ENCODE data around the gene LRRFIP1. TPM values are rescaled to one million over a fixed set of nuclear protein-coding genes. Genes with fewer than 3 reads are reported as not detected.

Gene LRRFIP1
- total and polyA plus RNA-seq, 9 of the 15 experiments (the other 6 are each of a cell fraction or from before 2014, with no cell fraction given): 13.1 to 45.2 (median 31.3) TPM

DNA sequence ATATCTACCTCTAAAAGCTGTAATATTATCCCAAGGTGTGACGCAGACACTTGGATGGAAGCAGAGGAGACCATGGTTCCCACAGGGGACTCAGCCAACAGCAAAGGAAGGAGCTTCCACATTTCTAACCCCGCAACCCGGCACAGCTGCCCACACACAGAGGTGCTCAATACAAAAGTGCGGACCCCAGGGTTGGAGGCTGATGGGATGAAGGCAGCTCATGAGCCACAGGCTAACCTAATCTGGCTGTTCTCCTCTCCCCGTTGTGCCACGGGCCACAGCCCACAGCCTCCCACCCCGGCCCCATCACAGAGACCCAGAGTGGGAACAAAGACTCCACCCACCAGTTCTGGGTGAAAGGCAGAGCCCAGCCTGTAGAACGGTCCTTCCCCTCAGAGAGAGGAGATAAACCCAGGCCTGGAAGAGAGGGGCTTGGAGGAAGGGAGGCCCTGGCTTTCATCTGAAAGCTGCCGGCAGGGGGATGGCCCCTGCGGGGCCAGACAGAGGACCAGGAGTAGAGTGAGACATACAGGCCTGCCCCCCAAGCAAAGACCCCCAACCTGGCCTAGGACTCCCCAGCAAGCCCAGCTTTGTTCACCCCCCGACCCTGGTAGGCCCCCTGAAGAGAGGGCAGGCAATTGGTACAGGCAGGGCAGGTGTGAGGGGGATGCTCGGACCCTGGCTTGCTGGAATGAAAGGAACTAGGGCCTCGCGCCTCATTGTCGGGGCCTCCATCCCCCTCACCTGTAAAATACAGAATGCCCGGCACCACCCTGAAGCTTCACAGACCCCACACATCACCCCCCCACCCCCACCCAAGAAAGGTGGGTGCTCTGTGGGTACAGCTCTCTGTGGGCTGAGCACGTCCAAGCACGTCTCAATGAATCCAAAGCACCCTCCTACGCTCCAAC, 43.7 kb upstream of the LRRFIP1 start (continued):
- TF ChIP-seq, protein P1, sequence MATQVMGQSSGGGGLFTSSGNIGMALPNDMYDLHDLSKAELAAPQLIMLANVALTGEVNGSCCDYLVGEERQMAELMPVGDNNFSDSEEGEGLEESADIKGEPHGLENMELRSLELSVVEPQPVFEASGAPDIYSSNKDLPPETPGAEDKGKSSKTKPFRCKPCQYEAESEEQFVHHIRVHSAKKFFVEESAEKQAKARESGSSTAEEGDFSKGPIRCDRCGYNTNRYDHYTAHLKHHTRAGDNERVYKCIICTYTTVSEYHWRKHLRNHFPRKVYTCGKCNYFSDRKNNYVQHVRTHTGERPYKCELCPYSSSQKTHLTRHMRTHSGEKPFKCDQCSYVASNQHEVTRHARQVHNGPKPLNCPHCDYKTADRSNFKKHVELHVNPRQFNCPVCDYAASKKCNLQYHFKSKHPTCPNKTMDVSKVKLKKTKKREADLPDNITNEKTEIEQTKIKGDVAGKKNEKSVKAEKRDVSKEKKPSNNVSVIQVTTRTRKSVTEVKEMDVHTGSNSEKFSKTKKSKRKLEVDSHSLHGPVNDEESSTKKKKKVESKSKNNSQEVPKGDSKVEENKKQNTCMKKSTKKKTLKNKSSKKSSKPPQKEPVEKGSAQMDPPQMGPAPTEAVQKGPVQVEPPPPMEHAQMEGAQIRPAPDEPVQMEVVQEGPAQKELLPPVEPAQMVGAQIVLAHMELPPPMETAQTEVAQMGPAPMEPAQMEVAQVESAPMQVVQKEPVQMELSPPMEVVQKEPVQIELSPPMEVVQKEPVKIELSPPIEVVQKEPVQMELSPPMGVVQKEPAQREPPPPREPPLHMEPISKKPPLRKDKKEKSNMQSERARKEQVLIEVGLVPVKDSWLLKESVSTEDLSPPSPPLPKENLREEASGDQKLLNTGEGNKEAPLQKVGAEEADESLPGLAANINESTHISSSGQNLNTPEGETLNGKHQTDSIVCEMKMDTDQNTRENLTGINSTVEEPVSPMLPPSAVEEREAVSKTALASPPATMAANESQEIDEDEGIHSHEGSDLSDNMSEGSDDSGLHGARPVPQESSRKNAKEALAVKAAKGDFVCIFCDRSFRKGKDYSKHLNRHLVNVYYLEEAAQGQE (IDR thresholded peaks at IDR 0.05; ENCODE audit: borderline replicate concordance): no peak
- TF ChIP-seq, protein P1 (CRISPR knock-in tag; IDR thresholded peaks at IDR 0.05; ENCODE audit: low read depth): no peak
- TF ChIP-seq, protein P2, sequence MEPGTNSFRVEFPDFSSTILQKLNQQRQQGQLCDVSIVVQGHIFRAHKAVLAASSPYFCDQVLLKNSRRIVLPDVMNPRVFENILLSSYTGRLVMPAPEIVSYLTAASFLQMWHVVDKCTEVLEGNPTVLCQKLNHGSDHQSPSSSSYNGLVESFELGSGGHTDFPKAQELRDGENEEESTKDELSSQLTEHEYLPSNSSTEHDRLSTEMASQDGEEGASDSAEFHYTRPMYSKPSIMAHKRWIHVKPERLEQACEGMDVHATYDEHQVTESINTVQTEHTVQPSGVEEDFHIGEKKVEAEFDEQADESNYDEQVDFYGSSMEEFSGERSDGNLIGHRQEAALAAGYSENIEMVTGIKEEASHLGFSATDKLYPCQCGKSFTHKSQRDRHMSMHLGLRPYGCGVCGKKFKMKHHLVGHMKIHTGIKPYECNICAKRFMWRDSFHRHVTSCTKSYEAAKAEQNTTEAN (CRISPR knock-in tag; IDR thresholded peaks at IDR 0.05): no peak
- TF ChIP-seq ZNF311 (CRISPR knock-in tag; IDR thresholded peaks at IDR 0.05) (no peak), ZFX (CRISPR knock-in tag; IDR thresholded peaks at IDR 0.05) (no peak), HLTF (IDR thresholded peaks at IDR 0.05) (no peak)

All from K562 (cell line).